Right lobe of liver (tissue), 4 donors: ENCODE data around the gene POLD4.

Experiments
- CTCF ChIP-seq, 4 donors: fragments of 200-600 bp in 3 of 4; fragments of 450-650 bp in 1 of 4; IDR thresholded peaks; one replicate each; pipeline versions ENCODE4 v1.5.1 to v1.8.0; 2016 to 2022; ENCODE audit warnings: antibody characterized with exemption in 4 of 4, mild to moderate bottlenecking in 2 of 4
- POLR2A ChIP-seq: fragments of 450-650 bp; IDR thresholded peaks from one replicate; pipeline ENCODE4 v1.6.1; 2017; ENCODE audit warnings: antibody characterized with exemption, mild to moderate bottlenecking
- donor health status: DM: no; HTN: no; CAD: no.
- donor health status: DM: no; HTN: no; CAD: no.
- donor health status: DM: no; HTN: yes; CAD: no.

- TF ChIP-seq POLR2A (no peak), CTCF (IDR thresholded peaks at IDR 0.05) (no peak)
Observed at GRCh38 chr11:67379061-67380058, 26.0 kb upstream of the POLD4 start.
